Activated CD4-positive, alpha-beta T cell treated with anti-CD3 and anti-CD28 coated beads, Interleukin-2, amount 50 U/mL, for 1 hour (primary cell): ENCODE data around the gene MLKL.

Source experiments
- DNase-seq: peaks from one replicate; pipeline ENCODE4 v3.0.0-alpha.2; 2020

The MLKL gene

GRCh38 chr16:74700438-74701225 is at the start of gene MLKL:
Gene MLKL (minus strand): TSS chr16:74700862. CDS start chr16:74695757, 5,105 bp downstream.
- peak; percentile 48 for DNase-seq

- no peak for DNase-seq
These were observed 48.8 kb upstream of the MLKL start for GRCh38 chr16:74749291-74750055.

DNA sequence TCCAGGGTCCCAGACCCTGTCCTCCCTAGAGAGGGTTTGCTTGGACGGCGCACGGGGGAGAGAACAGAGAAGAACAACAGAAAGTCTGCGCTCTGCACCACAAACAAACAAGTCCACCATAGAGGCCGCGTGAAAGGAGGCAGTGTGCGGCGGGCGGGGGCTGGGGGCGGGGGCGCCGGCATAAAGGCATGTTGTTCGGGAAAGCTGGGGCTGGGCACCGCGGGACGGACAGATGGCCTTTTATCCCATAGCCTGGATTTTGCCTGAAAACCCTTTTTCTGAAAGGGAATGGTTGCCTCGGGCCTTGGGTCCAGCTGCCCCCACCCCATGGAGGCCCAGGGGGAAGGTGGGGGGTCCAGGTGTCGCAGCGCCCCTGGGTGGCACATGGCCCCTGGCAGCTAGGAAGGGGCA is 48.0 kb upstream of the MLKL start:
- DNase-seq: no peak

DNA sequence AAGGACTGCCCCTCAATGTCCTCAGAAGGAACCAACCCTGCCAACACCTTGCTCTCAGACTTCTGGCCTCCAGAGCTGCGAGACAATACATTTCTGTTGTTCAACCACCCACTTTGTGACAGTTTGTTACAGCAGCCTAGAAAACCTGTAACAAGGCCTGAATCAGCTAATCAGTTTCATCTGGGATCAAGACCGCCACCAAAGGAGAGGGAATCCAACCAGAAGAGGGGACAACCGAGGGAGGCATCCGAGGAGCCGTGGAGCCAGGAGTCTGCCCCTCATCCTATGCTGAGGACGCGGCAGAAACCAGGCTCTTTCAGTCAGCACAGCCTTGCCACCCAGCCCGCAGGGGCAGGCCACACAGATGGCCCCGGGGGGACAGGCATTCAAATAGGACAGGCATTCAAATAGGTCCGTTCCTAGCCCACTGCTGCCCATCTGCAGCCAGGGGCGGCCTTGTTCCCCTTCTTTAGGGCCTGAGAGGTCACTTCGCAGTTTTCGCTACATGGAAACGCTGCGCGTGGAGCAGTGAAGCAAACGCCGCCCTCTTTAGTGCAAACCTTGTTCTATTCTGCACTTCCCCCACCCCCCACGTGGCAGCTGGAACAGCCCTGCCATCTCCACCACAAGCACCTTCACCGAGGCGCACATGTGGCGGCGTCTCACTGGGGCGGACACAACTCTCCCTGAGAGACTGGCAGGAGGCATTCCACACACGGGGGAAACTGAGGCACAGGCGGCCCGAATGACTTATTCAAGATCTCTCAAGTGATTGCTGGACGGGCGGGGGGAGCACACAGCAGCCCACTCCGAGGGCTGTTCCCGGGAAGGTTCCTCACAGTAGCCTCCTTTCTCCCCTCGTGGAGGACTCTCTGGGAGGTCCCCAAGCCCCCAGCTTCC is 47.3 kb upstream of the MLKL start:
- DNase-seq: no peak

DNA sequence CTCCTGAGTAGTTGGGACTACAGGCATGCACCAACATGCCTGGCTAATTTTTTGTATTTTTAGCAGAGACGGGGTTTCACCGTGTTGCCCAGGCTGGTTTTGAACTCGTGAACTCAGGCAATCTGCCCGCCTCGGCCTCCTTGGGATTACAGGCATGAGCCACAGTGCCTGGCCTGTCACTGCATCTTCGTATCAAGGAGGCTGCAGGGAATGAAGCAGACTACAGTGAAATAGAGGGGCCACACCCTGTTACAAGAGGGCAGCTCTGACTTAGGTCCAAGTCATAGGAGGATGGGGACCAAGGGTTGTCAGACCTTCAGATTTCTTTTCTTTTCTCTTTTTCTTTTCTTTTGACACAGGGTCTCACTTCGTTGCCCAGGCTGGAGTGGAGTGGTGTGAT is 45.3 kb upstream of the MLKL start:
- DNase-seq: no peak

- DNase-seq: no peak
These were observed 44.5 kb upstream of the MLKL start for GRCh38 chr16:74745109-74745615.

GRCh38 chr16:74744566-74744965 is 43.9 kb upstream of the MLKL start:
- DNase-seq: no peak

- DNase-seq: no peak
These were observed 43.1 kb upstream of the MLKL start for GRCh38 chr16:74743668-74744299.

- DNase-seq: no peak
These were observed 42.5 kb upstream of the MLKL start for GRCh38 chr16:74743045-74743667.

- no peak for DNase-seq
These were observed 41.4 kb upstream of the MLKL start for GRCh38 chr16:74742051-74742481.

DNA sequence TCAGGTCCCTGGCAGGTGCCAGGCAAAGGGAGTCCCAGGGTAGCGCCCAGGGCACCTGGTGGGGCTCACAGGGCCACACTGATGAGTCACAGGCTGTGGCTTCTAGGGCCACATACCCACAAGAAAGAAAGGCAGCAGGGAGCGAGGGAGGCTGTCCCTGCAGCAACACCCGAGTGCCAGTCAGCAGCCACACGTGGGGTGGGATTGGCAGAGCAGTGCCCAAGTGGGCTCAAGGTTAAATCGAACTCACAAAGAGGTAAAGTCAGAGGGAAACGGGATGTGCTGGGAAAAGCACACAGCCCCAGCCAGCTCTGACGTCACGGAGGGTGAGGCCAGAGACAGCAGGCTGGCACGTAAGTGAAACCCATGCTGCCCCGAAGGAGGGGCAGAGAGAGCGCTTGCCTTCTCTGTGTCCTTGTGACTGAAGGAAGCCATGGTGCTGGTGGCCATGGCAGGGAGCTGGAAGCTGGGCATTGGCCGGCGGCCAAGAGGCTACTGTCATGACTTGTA is 40.2 kb upstream of the MLKL start:
- no peak for DNase-seq

- DNase-seq: no peak
These were observed 38.6 kb upstream of the MLKL start for GRCh38 chr16:74739275-74739674.

DNA sequence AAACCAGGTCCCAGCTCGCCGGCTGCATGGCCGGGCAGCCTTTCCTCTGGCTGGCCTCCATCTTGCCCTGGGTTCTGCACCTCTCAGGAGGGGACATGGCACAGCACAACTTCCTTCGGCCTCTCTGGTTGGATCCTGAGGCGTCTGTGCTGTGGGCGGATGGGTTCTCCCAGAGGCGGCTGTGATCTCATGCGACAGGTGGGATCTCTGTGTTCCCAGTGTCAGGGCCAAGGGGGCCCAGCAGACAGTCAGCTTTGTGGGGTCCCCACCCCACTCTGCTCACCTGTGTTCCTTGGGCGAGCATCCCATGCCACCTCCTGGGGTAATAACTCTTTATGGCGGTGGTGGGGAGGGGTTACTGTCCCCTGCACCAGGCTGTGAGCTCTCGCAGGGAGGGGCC is 38.2 kb upstream of the MLKL start:
- DNase-seq: no peak

DNA sequence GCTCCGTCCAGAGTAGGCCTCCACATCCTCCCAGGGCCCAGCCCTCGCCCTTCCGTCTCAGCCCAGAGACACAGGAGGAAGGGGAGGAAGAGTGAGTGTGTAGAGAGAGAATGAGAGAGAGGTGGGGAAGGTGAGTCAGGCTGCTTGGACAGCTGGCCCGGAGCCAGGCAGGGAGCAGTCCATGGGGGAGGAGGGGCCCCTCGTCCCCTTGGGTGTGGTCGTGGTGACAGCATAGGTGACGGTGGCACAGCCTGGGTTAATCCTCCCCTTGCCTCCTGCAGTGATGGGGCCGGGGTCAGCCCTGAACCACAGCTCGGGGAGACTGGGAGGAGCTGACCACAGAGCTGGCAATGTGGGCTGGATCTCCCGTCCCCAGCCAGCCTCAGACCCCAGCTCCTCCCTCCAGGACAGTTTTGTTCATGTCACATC is 37.5 kb upstream of the MLKL start:
- no peak for DNase-seq

GRCh38 chr16:74737521-74737920 is 36.9 kb upstream of the MLKL start:
- DNase-seq: no peak

GRCh38 chr16:74736531-74737157 is 36.0 kb upstream of the MLKL start:
- DNase-seq: no peak

DNA sequence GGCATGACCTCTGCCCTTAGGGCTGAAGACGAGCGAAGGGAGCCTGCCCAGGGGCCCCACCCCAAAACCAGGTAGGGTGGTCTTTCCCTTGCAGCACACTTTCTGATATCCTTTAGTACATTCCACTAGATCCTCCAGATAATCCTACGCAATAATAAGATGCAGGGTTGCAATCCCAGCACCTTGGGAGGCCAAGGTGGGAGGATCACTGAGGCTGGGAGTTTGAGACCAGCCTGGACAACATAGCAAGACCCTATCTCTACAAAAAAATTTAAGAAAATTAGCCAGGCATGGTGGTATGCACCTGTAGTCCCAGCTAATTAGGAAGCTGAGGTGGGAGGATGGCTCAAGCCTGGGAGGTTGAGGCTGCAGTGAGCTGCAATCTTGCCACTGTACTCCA is 34.9 kb upstream of the MLKL start:
- DNase-seq: no peak

DNA sequence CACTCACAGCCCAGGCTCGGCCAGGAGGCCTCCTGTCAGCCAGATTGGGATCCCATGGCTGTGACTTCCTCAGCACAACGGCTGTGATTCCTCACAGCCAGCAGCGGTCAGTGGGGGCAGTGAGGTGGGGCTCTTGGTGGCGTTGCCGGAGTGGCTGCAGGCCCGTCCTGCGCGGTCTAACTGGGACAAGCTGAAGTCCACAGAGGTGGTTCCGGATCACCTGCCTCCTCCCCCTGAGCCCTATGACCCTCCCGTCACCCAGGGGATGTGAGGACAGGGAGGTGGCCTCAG is 34.4 kb upstream of the MLKL start:
- DNase-seq: no peak

GRCh38 chr16:74734361-74735161 is 33.9 kb upstream of the MLKL start:
- no peak for DNase-seq

- DNase-seq: no peak
These were observed 32.2 kb upstream of the MLKL start for GRCh38 chr16:74732707-74733350.
